Left forelimb (tissue), 1 donor: ENCODE results near the gene SLC23A3.

ENCODE experiments used
- DNase-seq: peaks from one replicate; pipeline ENCODE4 v3.0.0-alpha.2; 2018; ENCODE audit warnings: low spot score

Gene SLC23A3

DNA sequence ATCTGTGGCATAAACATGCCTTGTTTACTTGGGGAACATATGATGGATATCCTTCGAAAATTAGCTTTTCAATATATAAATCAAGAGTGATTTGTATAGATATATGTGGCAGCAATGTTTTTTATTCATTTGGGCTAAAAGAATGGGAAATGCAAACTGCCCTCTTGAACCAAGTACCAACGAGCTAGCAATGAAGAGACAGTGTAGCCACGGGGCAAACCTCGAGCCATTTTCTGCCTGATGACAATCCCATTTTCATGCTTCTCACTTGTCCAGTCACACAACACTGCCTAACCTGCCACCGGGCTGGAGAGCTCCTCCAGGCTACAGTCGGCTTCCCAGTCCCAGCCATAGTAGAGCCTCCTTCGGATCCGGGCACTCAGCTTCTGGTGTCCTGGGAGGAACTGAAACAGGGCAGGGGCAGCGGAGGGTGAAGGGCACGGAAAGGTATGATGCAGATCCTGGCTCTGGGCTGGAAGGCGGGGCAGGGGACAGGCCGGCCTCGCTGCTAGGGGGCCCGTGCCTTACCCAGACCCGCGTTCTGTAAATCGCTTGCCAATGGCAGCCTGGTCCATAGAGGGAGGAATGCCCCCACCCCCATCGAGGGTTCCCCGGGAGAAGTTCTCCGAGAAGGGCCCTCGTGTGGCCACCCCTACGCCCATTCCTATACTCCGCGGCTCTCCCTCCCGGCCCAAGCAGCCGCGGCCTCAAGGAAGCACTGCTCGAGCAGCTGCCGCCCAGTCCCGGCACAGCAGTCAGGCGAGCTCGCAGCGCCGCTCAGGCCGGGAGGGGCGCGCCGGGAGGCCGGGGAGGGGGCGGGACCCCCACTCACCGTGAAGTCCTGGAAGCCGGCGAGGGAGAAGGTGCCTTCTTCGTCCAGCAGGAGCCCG lies 6.3 kb upstream of the SLC23A3 start:
- no peak for DNase-seq

DNA sequence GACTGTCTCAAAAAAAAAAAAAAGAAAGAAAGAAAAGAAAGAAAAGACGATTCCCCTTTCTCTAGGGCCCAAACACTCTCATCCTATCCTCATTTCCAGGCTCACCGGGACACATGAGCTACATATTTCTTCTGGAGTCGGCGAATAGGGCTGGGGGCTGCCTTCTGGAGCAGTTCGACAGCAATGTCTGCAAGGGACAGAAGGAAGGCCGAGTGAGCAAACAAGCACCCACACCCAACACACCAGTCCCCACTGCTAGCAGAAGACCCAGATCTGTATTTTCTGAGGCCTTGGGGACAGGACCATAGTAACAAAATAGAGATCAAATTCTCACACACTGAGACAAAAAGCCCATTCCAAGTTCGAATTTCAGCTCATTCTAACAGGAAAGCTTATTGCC lies 5.7 kb upstream of the SLC23A3 start:
- DNase-seq = no peak

DNA sequence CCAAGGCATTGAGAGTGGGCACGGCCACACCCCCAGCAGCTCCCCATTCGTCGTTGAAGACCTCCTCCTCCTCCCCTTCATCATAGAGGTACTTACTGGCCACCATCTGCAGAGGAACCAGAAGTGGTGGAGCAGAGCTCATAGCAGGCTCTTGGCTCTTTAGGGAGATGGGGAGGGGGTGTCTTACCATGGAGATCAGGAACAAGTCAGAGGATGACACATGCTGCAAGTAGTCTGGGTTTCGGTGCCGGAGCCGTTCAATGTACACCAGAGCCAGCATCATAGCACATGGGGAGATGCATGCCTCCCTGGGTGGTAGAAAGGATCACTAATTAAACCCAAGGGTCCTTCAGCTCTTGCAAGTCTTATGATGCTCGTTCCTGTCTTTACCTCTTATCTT lies 5.0 kb upstream of the SLC23A3 start:
- no peak for DNase-seq

DNA sequence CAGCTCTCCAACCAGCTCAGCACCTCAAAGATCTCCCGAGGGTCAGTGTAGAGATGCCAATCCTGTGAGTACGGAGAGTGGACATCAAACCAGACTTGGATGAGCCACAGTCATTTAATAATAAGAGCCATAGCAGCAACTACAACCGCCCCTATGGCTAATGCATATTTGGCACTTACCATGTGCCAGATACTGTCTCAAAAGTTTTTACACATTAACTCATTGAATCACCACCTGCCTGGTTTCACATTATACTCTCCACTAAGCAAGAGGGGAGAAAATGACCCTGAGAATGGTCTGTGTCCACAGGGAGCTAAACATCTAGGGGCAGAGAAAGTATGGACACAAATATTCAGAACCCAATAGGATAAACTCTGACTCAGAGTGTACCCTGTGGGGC lies 4.3 kb upstream of the SLC23A3 start:
- no peak for DNase-seq

DNA sequence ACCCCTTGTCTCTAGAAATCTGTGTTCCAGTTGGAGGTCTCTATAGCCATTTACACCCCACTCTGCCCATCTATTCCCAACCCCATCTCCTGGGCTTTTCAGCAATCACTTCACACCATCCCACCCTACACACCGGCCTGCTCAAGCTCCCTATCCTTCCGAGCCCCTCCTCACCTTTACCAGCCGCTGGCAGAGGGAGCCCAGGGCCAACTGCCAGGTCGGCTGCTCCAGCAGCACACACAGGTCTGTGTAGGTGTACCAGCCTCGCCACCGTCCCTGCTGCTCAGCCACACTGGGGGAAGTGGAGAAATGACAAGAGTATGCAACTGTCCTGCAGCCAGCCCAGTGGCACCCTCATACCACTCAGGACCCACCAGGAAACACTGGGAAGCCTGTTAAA lies 3.3 kb upstream of the SLC23A3 start:
- no peak for DNase-seq

DNA sequence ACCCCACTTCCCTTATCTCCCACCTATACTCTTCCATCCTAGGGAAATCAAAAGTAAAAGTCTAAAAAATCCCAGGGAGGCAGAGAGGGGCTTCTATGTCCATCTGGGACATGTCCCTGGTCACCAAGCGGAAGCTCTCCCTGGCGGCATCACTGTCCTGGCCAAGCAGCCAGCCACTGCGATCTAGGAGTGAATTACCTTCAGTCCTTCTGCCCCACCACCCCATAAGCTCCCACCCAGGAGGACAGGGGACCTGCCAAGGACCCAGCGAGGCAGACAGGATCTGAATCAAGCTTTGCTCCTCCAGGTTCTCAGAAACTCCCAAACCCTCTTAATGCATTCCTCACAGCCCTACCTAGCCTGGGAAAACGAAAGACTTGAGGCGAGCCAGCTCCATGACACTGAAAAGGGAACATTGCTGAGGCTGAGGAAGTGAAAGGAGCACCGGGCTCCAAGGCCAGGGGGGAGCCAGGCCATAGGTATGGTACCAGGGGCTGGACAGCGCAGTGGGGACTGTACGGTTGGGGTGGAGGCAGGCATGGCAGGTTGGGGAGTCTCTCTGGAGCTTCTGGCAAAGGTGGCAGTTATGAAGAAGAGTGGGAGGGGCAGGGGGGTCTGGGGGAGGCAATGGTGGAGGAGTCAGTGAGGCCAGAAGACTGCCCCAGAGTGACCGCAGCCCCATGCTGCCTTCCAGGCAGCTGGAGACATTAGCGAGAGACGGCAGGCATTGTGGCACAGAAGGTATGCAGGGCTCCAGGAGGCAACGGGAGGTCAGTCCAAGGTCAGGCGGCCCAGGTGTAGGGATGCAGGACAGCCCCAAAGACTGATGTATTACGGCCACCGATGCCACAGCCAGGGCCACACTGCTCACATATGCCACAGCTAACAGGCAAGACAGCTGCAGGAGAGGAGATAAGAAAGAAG lies 2.7 kb upstream of the SLC23A3 start:
- no peak for DNase-seq

- DNase-seq = no peak
Observed at GRCh38 chr2:219171231-219171651, 1.4 kb upstream of the SLC23A3 start.

GRCh38 chr2:219168932-219169331 lies 897 bp downstream of the SLC23A3 start:
- DNase-seq = no peak

DNA sequence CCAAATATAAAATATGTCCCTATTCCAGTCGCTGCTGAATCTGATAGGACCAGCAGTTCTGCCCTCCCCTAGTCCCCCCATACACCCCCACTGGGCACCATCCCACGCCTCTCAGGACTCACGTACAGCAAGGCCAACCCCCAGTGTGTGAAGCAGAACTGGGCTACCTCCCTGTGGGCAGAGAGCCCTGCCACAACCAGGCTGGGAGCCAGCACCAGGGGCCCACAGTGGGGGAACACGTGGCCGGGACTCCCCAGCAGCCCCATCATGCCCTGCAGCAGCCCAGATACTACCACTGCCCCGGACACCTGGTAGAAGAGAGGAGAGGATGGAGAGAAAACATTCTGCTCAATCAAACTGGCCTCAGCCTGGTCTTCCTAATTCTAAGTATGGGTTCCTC lies 1.3 kb downstream of the SLC23A3 start:
- DNase-seq = no peak

GRCh38 chr2:219167997-219168396 lies 1.8 kb downstream of the SLC23A3 start:
- DNase-seq = no peak

DNA sequence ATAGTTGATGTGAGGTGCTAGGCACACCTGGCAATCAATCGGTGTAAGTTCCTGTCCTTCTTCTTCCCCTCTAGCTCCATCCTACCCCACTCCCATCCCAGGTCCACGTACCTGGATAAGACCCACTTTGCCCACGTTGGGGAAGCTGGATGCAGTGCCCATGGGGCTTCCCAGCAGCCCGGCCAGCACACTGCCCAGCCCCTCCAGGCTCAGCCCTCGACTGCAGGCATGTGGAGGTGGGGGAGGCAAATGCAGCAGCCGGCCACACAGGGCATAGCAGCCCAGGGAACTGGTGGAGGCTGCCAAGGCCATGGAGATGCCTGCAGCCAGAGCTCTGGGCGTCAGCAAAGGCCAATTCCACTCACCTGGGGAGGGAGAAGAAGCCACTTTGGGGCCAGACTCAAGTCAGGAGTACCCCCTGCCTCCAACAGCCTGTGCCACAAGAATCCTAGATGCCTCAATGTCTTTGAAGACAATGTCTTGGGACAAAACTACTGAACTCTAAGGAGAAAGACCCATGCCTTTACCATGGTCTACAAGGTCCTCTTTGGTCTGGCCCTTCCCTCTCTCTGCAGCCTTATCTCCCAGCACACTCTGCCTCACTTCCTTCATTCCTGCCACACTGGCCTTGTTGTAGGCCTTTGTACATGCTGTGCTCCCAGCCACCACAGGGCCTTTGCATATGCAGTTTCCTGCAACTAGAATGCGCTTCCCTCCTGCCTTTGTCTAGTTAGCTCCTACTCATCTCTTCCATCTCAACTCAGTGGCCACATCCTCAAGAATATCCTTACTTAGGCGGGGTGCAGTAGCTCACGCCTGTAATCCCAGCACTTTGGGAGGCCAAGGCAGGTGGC lies 4.5 kb downstream of the SLC23A3 start:
- DNase-seq = no peak

GRCh38 chr2:219163156-219163555 lies 6.7 kb downstream of the SLC23A3 start:
- no peak for DNase-seq

DNA sequence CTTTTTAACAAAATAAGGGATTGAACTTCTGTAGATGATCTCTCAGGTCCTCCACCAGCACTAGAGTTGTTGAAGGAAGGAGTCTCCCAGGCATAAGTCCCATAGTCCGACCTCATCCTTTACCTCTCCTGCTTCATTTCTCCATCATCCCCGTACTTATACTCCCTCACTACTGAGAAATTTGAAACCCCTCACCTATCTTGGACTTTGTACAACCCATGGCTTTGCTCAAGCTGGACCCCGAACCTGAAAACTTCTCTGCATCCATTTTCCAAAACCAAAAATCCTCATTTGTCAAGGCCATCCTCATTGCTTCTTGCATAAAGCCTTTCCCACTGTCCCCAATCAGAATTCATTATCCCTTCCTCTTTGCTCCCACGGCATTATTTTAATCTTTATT lies 8.7 kb downstream of the SLC23A3 start:
- no peak for DNase-seq

DNA sequence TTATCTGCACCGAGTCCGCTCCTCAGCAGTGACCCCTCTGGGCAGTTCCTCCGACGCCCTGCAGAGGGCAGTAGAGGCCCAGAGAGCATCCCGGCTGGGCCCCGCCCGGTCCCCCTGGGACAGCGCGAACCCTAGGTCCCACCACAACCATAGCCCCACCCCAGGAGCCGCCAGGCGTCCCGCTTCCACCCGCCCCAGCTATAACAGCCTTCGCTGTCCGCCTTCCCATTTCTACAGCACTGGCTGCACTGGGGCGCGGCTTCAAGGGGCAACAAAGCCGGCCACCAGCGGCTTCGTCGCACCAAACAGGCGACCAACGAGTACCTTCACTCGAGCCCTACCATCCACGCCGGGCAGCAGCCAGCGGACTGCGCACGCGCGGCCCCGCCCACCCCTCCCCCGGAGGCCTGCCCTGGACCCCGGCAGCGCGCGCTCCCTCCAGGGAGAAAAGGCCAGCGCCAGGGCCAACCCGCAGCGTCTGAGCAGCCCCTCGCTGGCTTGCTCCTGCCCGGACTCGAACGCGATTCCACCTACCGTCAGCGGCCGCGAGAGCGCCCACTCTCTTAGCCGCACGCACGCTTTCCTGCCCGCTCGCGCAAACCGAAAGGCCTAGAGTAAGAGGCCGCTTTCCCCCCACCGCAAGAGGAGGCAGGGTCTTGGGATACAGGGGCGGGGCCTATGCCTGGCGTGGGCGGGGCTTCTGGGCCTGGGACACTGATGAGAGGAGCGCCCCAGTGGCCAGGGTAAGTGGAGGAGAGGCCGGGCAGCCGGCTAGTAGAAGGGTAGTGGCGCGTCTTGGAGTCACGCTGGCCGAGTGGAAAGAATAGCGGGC lies 9.4 kb downstream of the SLC23A3 start, which contains the start of gene NHEJ1:
Gene NHEJ1 (minus strand): TSS at position 630 of the 832 bp plus-strand sequence. CDS start 2,453 bp downstream, outside the sequence.
- DNase-seq = peak; percentile 97

- no peak for DNase-seq
Observed at GRCh38 chr2:219159771-219160185, 10.1 kb downstream of the SLC23A3 start.

- no peak for DNase-seq
Observed at GRCh38 chr2:219158586-219158985, 11.2 kb downstream of the SLC23A3 start.

- no peak for DNase-seq
Observed at GRCh38 chr2:219158025-219158424, 11.8 kb downstream of the SLC23A3 start.

GRCh38 chr2:219157396-219157795 lies 12.4 kb downstream of the SLC23A3 start:
- DNase-seq = no peak

DNA sequence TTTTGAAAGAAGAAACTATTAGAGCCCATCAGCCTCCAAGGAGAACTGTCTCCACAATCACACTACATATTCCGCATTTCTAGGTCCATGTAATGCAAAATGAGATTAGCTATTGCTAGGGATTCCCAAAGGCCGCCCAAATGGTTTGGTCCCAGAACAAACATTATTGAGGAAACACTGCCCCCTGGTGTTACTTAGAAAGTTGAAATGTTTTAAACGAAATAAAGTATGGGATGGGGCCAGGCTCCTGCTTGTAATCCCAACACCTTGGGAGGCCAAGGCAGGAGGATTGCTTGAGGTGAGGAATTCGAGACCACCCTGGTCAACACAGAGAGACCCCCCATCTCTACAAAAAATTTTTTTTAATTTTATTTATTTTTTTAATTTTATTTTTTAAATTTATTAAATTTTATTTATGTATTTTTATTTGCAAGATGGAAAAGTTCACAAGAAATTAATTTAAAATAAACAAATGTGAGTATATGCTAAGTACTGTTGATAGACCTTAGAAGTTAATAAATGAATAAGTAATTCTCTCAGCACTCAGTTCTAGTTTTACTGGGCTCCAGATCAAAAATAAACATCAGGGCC lies 14.7 kb downstream of the SLC23A3 start:
- DNase-seq = no peak

GRCh38 chr2:219149667-219150066 lies 20.2 kb downstream of the SLC23A3 start:
- DNase-seq = no peak
